Brain microvascular endothelial cell (primary cell): Measurements from ENCODE around the gene BCL2.

Experiments
- DNase-seq: peaks from one replicate; pipeline ENCODE4 v3.0.0-alpha.2; 2020
- H3K27ac ChIP-seq: fragments of 250-450 bp; sonication (Bioruptor Pico); 2 replicates; pipeline ENCODE4 v1.5.1; 2020; ENCODE audit warnings: mild to moderate bottlenecking, moderate library complexity
- H3K27me3 ChIP-seq: fragments of 250-450 bp; sonication (Bioruptor Pico); replicated peaks from 2 replicates; pipeline ENCODE4 v1.5.1; 2020; ENCODE audit warnings: mild to moderate bottlenecking
- H3K36me3 ChIP-seq: fragments of 250-450 bp; sonication (Bioruptor Pico); replicated peaks from 2 replicates; pipeline ENCODE4 v1.5.1; 2020; ENCODE audit warnings: mild to moderate bottlenecking
- H3K4me3 ChIP-seq: 2 replicates; pipeline ENCODE4 v1.5.1; 2011; ENCODE audit warnings: low read depth, mild to moderate bottlenecking, control low read depth, low read length, moderate library complexity
- in situ Hi-C: cut with HindIII; loops from 2 replicates; pipeline ENCODE4 v1.10.0; 2017; ENCODE audit warnings: low sequenced_read_pairs, low pct_ligation_motif_present
- TF ChIP-seq, protein P1 (sequence below): IDR thresholded peaks from 2 replicates; pipeline ENCODE4 v1.5.1; 2011; ENCODE audit warnings: low read depth, mild to moderate bottlenecking, moderate library complexity, low read length, control low read depth, inconsistent platforms; ENCODE audit errors: missing control alignments

The BCL2 gene

DNA sequence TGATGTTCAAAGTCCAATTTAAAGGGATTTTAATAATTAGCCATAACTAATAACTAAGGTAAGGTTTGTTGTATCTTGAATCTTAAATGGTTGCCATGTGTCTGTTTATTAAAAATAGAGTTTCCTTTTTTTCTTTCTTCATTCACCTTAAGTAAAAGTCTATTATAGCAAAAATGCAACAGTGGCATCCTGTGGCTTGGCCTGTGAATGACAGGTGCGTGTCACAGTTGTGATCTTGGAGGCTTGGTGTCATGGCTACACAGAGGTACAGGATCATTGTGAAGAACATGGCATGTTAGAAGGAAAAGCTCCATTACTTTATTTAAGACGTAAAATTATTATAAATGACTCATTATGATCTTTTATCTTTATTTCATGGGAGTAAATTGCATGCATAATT lies 246.1 kb downstream of the BCL2 start:
- no peak overlapping the region for H3K27ac ChIP-seq
- DNase-seq: no peak
- H3K4me3 ChIP-seq: no peak overlapping the region
- no peaks in the 10 kb centered on the region for H3K36me3 ChIP-seq
- in situ Hi-C loops: no loop called here
- TF ChIP-seq, protein P1, sequence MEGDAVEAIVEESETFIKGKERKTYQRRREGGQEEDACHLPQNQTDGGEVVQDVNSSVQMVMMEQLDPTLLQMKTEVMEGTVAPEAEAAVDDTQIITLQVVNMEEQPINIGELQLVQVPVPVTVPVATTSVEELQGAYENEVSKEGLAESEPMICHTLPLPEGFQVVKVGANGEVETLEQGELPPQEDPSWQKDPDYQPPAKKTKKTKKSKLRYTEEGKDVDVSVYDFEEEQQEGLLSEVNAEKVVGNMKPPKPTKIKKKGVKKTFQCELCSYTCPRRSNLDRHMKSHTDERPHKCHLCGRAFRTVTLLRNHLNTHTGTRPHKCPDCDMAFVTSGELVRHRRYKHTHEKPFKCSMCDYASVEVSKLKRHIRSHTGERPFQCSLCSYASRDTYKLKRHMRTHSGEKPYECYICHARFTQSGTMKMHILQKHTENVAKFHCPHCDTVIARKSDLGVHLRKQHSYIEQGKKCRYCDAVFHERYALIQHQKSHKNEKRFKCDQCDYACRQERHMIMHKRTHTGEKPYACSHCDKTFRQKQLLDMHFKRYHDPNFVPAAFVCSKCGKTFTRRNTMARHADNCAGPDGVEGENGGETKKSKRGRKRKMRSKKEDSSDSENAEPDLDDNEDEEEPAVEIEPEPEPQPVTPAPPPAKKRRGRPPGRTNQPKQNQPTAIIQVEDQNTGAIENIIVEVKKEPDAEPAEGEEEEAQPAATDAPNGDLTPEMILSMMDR: no peak
- no peaks in the 10 kb centered on the region for H3K27me3 ChIP-seq
